ENCODE data around the gene PSME1.

PSME1 gene

GRCh38 chr14:24129410-24129998 lies 6.5 kb upstream of the PSME1 start:
- Mint-ChIP-seq H3K27me3 (no peaks in the 10 kb centered on the region), H3K27ac (no peak overlapping the region), H3K9me3 (no peaks in the 10 kb centered on the region), H3K36me3 (ENCODE audit: insufficient read depth) (peaks cover 8% of the 10 kb centered on the region), H3K4me3 (no peak overlapping the region), H3K4me1 (ENCODE audit: low read depth in 2 of 2) (peaks cover 0 to 9% of the 10 kb centered on the region in 2 donors)
- DNase-seq = no peak
- no peak for ATAC-seq (replicated peaks)

- peaks cover 8% of the 10 kb centered on the region for H3K36me3 Mint-ChIP-seq (ENCODE audit: insufficient read depth)
- H3K9me3 Mint-ChIP-seq = no peaks in the 10 kb centered on the region
- ATAC-seq (replicated peaks) (no peak), DNase-seq (no peak)
- H3K27me3 Mint-ChIP-seq = no peaks in the 10 kb centered on the region
- no peak within 1 kb of the TSS for H3K4me3 Mint-ChIP-seq
- H3K4me1 Mint-ChIP-seq (ENCODE audit: low read depth in 2 of 2) = peaks cover 3 to 12% of the 10 kb centered on the region in 2 donors
- no peak within 1 kb of the TSS for H3K27ac Mint-ChIP-seq
These were observed 5.6 kb upstream of the PSME1 start, which contains the start of gene FITM1 for GRCh38 chr14:24130380-24130716. FITM1 (plus strand) TSS chr14:24130659; CDS start chr14:24131564, 905 bp downstream.

- Mint-ChIP-seq H3K36me3 (ENCODE audit: insufficient read depth) (peaks cover 5% of the 10 kb centered on the region), H3K4me1 (ENCODE audit: low read depth in 2 of 2) (peaks cover 6 to 15% of the 10 kb centered on the region in 2 donors), H3K27ac (no peak overlapping the region), H3K4me3 (no peak overlapping the region), H3K27me3 (no peaks in the 10 kb centered on the region), H3K9me3 (no peaks in the 10 kb centered on the region)
- no peak for DNase-seq
- ATAC-seq (replicated peaks) = no peak
These were observed 5.1 kb upstream of the PSME1 start for GRCh38 chr14:24130717-24131548.

- Mint-ChIP-seq H3K27ac (peak overlapping the region in 1 of 2 donors; percentile 76), H3K4me1 (ENCODE audit: low read depth in 2 of 2) (peaks cover 8 to 17% of the 10 kb centered on the region in 2 donors), H3K36me3 (ENCODE audit: insufficient read depth) (peaks cover 5% of the 10 kb centered on the region), H3K4me3 (no peak overlapping the region), H3K27me3 (no peaks in the 10 kb centered on the region), H3K9me3 (no peaks in the 10 kb centered on the region)
- ATAC-seq (replicated peaks) (no peak), DNase-seq (no peak)
These were observed 4.4 kb upstream of the PSME1 start for GRCh38 chr14:24131549-24131966.

GRCh38 chr14:24132061-24132685 lies 3.8 kb upstream of the PSME1 start:
- DNase-seq = no peak

GRCh38 chr14:24132976-24133375 lies 3.0 kb upstream of the PSME1 start:
- Mint-ChIP-seq H3K4me3 (peak overlapping the region in 1 of 2 donors; percentile 38), H3K27me3 (no peaks in the 10 kb centered on the region), H3K36me3 (ENCODE audit: insufficient read depth) (peaks cover 18% of the 10 kb centered on the region), H3K9me3 (no peaks in the 10 kb centered on the region), H3K27ac (peak overlapping the region in 1 of 2 donors; percentile 76), H3K4me1 (ENCODE audit: low read depth in 2 of 2) (peaks cover 16 to 25% of the 10 kb centered on the region in 2 donors)
- ATAC-seq (replicated peaks) = no peak
- no peak for DNase-seq

More at GRCh38 chr14:24132061-24132685, 3.8 kb upstream of the PSME1 start:
- Mint-ChIP-seq H3K9me3 (no peaks in the 10 kb centered on the region), H3K27me3 (no peaks in the 10 kb centered on the region), H3K27ac (peak overlapping the region in 1 of 2 donors; percentile 76), H3K4me3 (peak overlapping the region in 1 of 2 donors; percentile 38), H3K36me3 (ENCODE audit: insufficient read depth) (peaks cover 10% of the 10 kb centered on the region), H3K4me1 (ENCODE audit: low read depth in 2 of 2) (peaks cover 14 to 23% of the 10 kb centered on the region in 2 donors)
- ATAC-seq (replicated peaks) = no peak

- Mint-ChIP-seq H3K36me3 (ENCODE audit: insufficient read depth) (peaks cover 24% of the 10 kb centered on the region), H3K27ac (peak overlapping the region in 1 of 2 donors; percentile 76), H3K4me3 (no peak overlapping the region), H3K27me3 (no peaks in the 10 kb centered on the region), H3K9me3 (no peaks in the 10 kb centered on the region), H3K4me1 (ENCODE audit: low read depth in 2 of 2) (peaks cover 16 to 31% of the 10 kb centered on the region in 2 donors)
- no peak for ATAC-seq (replicated peaks)
- DNase-seq = no peak
These were observed 2.3 kb upstream of the PSME1 start for GRCh38 chr14:24133735-24134134.

- Mint-ChIP-seq H3K27ac (peak overlapping the region; percentile 87 to 88), H3K4me3 (peak overlapping the region; percentile 84 to 96), H3K36me3 (ENCODE audit: insufficient read depth) (peaks cover 33% of the 10 kb centered on the region), H3K9me3 (no peaks in the 10 kb centered on the region), H3K27me3 (no peaks in the 10 kb centered on the region), H3K4me1 (ENCODE audit: low read depth in 2 of 2) (peaks cover 29 to 42% of the 10 kb centered on the region in 2 donors)
- DNase-seq (no peak), ATAC-seq (replicated peaks) (no peak)
These were observed 485 bp upstream of the PSME1 start for GRCh38 chr14:24135584-24135833.

GRCh38 chr14:24136684-24137528 lies 912 bp downstream of the PSME1 start:
- Mint-ChIP-seq H3K36me3 (ENCODE audit: insufficient read depth) (peaks cover 44% of the 10 kb centered on the region), H3K27ac (peak overlapping the region; percentile 87 to 88), H3K27me3 (no peaks in the 10 kb centered on the region), H3K4me1 (ENCODE audit: low read depth in 2 of 2) (peaks cover 34 to 45% of the 10 kb centered on the region in 2 donors), H3K9me3 (no peaks in the 10 kb centered on the region), H3K4me3 (peak overlapping the region; percentile 84 to 96)
- DNase-seq (no peak), ATAC-seq (replicated peaks) (no peak)

GRCh38 chr14:24137529-24138395 lies 1.8 kb downstream of the PSME1 start:
- H3K27ac Mint-ChIP-seq = peak overlapping the region in 1 of 2 donors; percentile 87
- no peak for DNase-seq
- no peaks in the 10 kb centered on the region for H3K27me3 Mint-ChIP-seq
- peaks cover 36 to 44% of the 10 kb centered on the region in 2 donors for H3K4me1 Mint-ChIP-seq (ENCODE audit: low read depth in 2 of 2)
- peak overlapping the region; percentile 84 to 96 for H3K4me3 Mint-ChIP-seq
- ATAC-seq (replicated peaks) = no peak
- H3K36me3 Mint-ChIP-seq (ENCODE audit: insufficient read depth) = peaks cover 45% of the 10 kb centered on the region
- no peaks in the 10 kb centered on the region for H3K9me3 Mint-ChIP-seq

- H3K4me1 Mint-ChIP-seq (ENCODE audit: low read depth in 2 of 2) = peaks cover 36 to 46% of the 10 kb centered on the region in 2 donors
- H3K36me3 Mint-ChIP-seq (ENCODE audit: insufficient read depth) = peaks cover 48% of the 10 kb centered on the region
- peak overlapping the region; percentile 78 to 80 for H3K4me3 Mint-ChIP-seq
- ATAC-seq (replicated peaks) = no peak
- H3K9me3 Mint-ChIP-seq = no peaks in the 10 kb centered on the region
- DNase-seq = no peak
- H3K27ac Mint-ChIP-seq = peak overlapping the region in 1 of 2 donors; percentile 69
- H3K27me3 Mint-ChIP-seq = no peaks in the 10 kb centered on the region
These were observed 2.6 kb downstream of the PSME1 start for GRCh38 chr14:24138396-24139271.

All from effector memory CD8-positive, alpha-beta T cell (primary cell).